Neural cell (in vitro differentiated cells): ENCODE results near the gene MYPOP. TPM values are rescaled to one million over a fixed set of nuclear protein-coding genes. Genes with fewer than 3 reads are reported as not detected.

ENCODE experiments used
- H2AFZ ChIP-seq: fragments of 200-600, 300-800 bp; sonication (generic), shearing (Covaris generic); 2 replicates; pipeline ENCODE4 v1.6.0; 2014; ENCODE audit warnings: low read depth, mild to moderate bottlenecking, antibody characterized with exemption, low read length, moderate library complexity
- H3F3A ChIP-seq: fragments of 200-600 bp; shearing (Covaris generic); 2 replicates; pipeline ENCODE4 v1.6.1; 2016; ENCODE audit warnings: mild to moderate bottlenecking, moderate library complexity, mixed read lengths, antibody characterized with exemption, low read length; ENCODE audit not compliant: insufficient read depth, poor library complexity, severe bottlenecking
- H3K27ac ChIP-seq: fragments of 200-600, 300-800 bp; sonication (generic), shearing (Covaris generic); 2 replicates; pipeline ENCODE4 v1.5.1; 2014; ENCODE audit warnings: mild to moderate bottlenecking, low read length, moderate library complexity
- H3K27me3 ChIP-seq: fragments of 300-800, 200-600 bp; sonication (generic), shearing (Covaris generic); 2 replicates; pipeline ENCODE4 v1.6.0; 2014; ENCODE audit warnings: mild to moderate bottlenecking, low read depth, low read length, moderate library complexity; ENCODE audit not compliant: insufficient read depth
- H3K36me3 ChIP-seq: fragments of 300-800, 200-600 bp; sonication (generic), shearing (Covaris generic); 2 replicates; pipeline ENCODE4 v1.5.1; 2014; ENCODE audit warnings: mild to moderate bottlenecking, antibody characterized with exemption, low read length, moderate library complexity; ENCODE audit not compliant: insufficient read depth
- H3K4me2 ChIP-seq: fragments of 300-800, 200-600 bp; sonication (generic), shearing (Covaris generic); 2 replicates; pipeline ENCODE4 v1.6.0; 2014; ENCODE audit warnings: mild to moderate bottlenecking, low read length
- H3K4me3 ChIP-seq: fragments of 300-800, 200-600 bp; sonication (generic), shearing (Covaris generic); 2 replicates; pipeline ENCODE4 v1.5.1; 2014; ENCODE audit warnings: mild to moderate bottlenecking, low read length, moderate library complexity
- H3K79me2 ChIP-seq: fragments of 200-600 bp; shearing (Covaris generic); replicated peaks from 2 replicates; pipeline ENCODE4 v1.6.0; 2014; ENCODE audit warnings: mild to moderate bottlenecking, low read length, moderate library complexity; ENCODE audit not compliant: insufficient read depth
- H3K9ac ChIP-seq: fragments of 300-800, 200-600 bp; sonication (generic), shearing (Covaris generic); 2 replicates; pipeline ENCODE4 v1.6.1; 2016; ENCODE audit warnings: mild to moderate bottlenecking, low read length, mixed read lengths
- H3K9me2 ChIP-seq: fragments of 200-600 bp; shearing (Covaris generic); 2 replicates; pipeline ENCODE4 v1.6.1; 2016; ENCODE audit warnings: mild to moderate bottlenecking, low read length, mixed read lengths; ENCODE audit not compliant: insufficient read depth
- H3K9me3 ChIP-seq: fragments of 200-600, 300-800 bp; sonication (generic), shearing (Covaris generic); 2 replicates; pipeline ENCODE4 v1.6.1; 2016; ENCODE audit warnings: mild to moderate bottlenecking, mixed run types, low read length, moderate library complexity, mixed read lengths
- H4K20me1 ChIP-seq: fragments of 200-600 bp; shearing (Covaris generic); 2 replicates; pipeline ENCODE4 v1.6.1; 2016; ENCODE audit warnings: mild to moderate bottlenecking, mixed run types; ENCODE audit not compliant: insufficient read depth
- EP300 ChIP-seq: fragments of 450-650 bp; conservative IDR thresholded peaks from 2 replicates; pipeline ENCODE4 v1.6.1; 2014; ENCODE audit warnings: antibody characterized with exemption, mild to moderate bottlenecking, moderate library complexity; ENCODE audit not compliant: poor library complexity, severe bottlenecking
- EZH2 ChIP-seq: fragments of 200-600, 300-800 bp; shearing (Covaris generic), sonication (generic); IDR thresholded peaks from 2 replicates; pipeline ENCODE4 v1.6.1; 2014; ENCODE audit warnings: antibody characterized with exemption, low read length, borderline replicate concordance, mild to moderate bottlenecking; ENCODE audit not compliant: insufficient read depth, poor library complexity, severe bottlenecking
- MXI1 ChIP-seq: fragments of 450-650 bp; conservative IDR thresholded peaks from 2 replicates; pipeline ENCODE4 v1.6.1; 2014; ENCODE audit warnings: antibody characterized with exemption, mild to moderate bottlenecking; ENCODE audit not compliant: poor library complexity, severe bottlenecking
- POLR2AphosphoS5 ChIP-seq: IDR thresholded peaks from 2 replicates; pipeline ENCODE4 v1.6.1; 2012
- RAD21 ChIP-seq: fragments of 450-650 bp; conservative IDR thresholded peaks from 2 replicates; pipeline ENCODE4 v1.6.1; 2014; ENCODE audit warnings: antibody characterized with exemption, mild to moderate bottlenecking, moderate library complexity
- SMC3 ChIP-seq: fragments of 450-650 bp; conservative IDR thresholded peaks from 2 replicates; pipeline ENCODE4 v1.6.1; 2014; ENCODE audit warnings: antibody characterized with exemption, mild to moderate bottlenecking, moderate library complexity; ENCODE audit not compliant: poor library complexity
- TAF1 ChIP-seq: IDR thresholded peaks from 2 replicates; pipeline ENCODE4 v1.6.1; 2012; ENCODE audit warnings: low read depth
- polyA plus RNA-seq: library from polyadenylated mRNA; depleted of rRNA; stranded (reverse); fragments of >200 nt; gene quantifications from 2 replicates; pipeline ENCODE4 v1.2.3, GENCODE V29; 2014
- TF ChIP-seq, protein P1 (sequence below): fragments of 450-650 bp; IDR thresholded peaks from 2 replicates; pipeline ENCODE4 v1.5.1; 2014; ENCODE audit warnings: antibody characterized with exemption, mild to moderate bottlenecking, moderate library complexity; ENCODE audit not compliant: poor library complexity, severe bottlenecking
- TF ChIP-seq, protein P2 (sequence below): IDR thresholded peaks from 2 replicates; pipeline ENCODE4 v1.6.1; 2012; ENCODE audit warnings: borderline replicate concordance

MYPOP gene
- polyA plus RNA-seq, 1 donor from 2014 or later = 0.90 TPM

DNA sequence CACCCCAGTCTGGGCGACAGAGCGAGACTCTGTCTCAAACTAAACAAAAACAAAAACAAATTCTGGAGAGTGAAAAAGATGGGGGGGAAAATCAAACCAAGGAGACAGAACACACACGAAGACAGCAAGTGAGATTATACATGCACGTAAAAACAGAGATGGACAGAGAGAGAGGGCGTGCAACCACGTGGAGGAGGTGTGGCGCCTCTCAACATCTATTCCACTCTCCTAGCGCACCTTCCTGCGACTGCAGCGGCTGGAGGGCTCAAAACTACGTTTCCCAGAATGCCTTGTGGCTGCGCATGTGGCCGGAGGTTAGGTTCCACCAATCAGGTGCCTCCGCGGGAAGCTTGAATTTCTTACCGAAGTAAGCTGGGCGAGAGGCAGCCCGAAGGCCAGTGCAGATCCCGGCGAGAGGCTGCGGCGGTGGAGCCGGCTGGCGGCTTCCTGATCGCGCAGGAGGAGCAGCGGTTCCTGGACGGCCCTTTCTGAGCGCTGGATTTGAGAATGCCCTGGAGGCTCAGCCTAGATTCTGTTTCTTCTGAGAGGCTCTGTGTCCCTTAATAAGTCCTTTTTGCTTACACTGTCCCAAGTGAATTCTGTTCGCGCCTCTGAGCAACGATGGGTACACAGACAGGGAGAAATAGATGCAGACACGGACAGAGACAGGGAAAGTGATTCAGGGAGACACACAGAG lies 25.3 kb upstream of the MYPOP start:
- Histone ChIP-seq H3K79me2 (no peaks in the 10 kb centered on the region), H3K36me3 (no peaks in the 10 kb centered on the region), H3K9me3 (no peaks in the 10 kb centered on the region), H3K9me2 (no peaks in the 10 kb centered on the region), H3K4me2 (no peak overlapping the region), H3K9ac (no peak overlapping the region), H3K27ac (no peak overlapping the region), H3K4me3 (peak overlapping the region; percentile 16), H3F3A (no peaks in the 10 kb centered on the region), H3K27me3 (no peaks in the 10 kb centered on the region), H2AFZ (no peak overlapping the region), H4K20me1 (no peaks in the 10 kb centered on the region)
- TF ChIP-seq EP300 = no peak
- TF ChIP-seq RAD21 = peak; percentile 61
- peak; percentile 77 for TF ChIP-seq POLR2AphosphoS5
- peak; percentile 98 for TF ChIP-seq MXI1
- TF ChIP-seq SMC3 = peak; percentile 67
- TF ChIP-seq, protein P1, sequence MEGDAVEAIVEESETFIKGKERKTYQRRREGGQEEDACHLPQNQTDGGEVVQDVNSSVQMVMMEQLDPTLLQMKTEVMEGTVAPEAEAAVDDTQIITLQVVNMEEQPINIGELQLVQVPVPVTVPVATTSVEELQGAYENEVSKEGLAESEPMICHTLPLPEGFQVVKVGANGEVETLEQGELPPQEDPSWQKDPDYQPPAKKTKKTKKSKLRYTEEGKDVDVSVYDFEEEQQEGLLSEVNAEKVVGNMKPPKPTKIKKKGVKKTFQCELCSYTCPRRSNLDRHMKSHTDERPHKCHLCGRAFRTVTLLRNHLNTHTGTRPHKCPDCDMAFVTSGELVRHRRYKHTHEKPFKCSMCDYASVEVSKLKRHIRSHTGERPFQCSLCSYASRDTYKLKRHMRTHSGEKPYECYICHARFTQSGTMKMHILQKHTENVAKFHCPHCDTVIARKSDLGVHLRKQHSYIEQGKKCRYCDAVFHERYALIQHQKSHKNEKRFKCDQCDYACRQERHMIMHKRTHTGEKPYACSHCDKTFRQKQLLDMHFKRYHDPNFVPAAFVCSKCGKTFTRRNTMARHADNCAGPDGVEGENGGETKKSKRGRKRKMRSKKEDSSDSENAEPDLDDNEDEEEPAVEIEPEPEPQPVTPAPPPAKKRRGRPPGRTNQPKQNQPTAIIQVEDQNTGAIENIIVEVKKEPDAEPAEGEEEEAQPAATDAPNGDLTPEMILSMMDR = peak; percentile 61

DNA sequence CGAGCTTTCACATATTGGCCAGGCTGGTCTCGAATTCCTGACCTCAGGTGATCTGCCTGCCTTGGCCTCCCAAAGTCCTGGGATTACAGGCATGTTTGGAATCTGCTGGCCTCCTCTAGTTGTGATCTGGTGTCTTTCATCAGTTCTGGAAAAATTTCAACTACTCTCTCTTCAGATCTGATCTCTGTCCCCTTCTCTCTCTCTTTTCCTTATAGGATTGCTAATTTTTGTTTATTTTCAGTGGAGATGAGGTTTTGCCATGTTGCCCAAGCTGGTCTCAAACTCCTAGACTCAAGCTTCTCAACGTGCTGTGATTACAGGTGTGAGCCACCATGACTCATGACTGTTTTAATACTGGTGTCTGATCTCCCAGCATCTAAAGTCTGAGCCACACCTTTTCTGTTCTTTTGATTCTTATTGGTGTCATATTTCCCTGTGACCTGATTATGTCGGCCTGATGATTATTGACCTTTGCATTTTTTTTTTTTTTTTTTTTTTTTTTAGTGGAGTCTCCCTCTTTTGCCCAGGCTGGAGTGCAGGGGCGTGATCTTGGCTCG lies 22.6 kb upstream of the MYPOP start:
- H3K9ac ChIP-seq = no peak overlapping the region
- H3K79me2 ChIP-seq = no peaks in the 10 kb centered on the region
- no peak overlapping the region for H3K4me3 ChIP-seq
- no peak overlapping the region for H2AFZ ChIP-seq
- H3K27ac ChIP-seq = no peak overlapping the region
- H3K27me3 ChIP-seq = no peaks in the 10 kb centered on the region
- no peaks in the 10 kb centered on the region for H3K9me3 ChIP-seq
- H3K9me2 ChIP-seq = no peaks in the 10 kb centered on the region
- TF ChIP-seq TAF1 (no peak), EP300 (no peak), POLR2AphosphoS5 (peak; percentile 7), EZH2 (no peak)
- TF ChIP-seq, protein P1 = no peak
- H4K20me1 ChIP-seq = no peaks in the 10 kb centered on the region
- H3K4me2 ChIP-seq = no peak overlapping the region
- H3F3A ChIP-seq = no peaks in the 10 kb centered on the region
- no peaks in the 10 kb centered on the region for H3K36me3 ChIP-seq

DNA sequence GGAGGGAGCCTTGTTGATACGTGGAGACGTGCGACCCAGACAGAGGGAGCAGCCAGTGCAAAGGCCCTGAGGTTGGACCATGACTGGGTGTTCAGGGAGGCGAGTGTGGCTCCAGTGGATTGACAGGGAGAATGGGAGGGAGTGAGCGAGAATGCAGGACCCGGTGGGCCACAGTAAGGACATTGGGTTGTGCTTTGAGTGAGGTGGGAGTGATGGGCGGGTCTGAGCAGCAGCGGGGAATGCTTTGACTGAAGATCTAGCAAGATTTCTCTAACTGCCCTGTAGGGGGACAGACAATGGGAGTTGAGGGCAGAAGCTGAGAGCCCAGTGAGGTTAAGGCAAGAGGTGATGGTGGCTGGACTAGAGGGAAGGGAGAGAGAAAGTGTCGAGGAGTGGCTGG lies 19.9 kb upstream of the MYPOP start:
- no peaks in the 10 kb centered on the region for H3K9me3 ChIP-seq
- no peaks in the 10 kb centered on the region for H3K9me2 ChIP-seq
- no peak overlapping the region for H3K27ac ChIP-seq
- no peak overlapping the region for H3K4me3 ChIP-seq
- no peaks in the 10 kb centered on the region for H4K20me1 ChIP-seq
- H3K79me2 ChIP-seq = no peaks in the 10 kb centered on the region
- TF ChIP-seq EP300 (no peak), TAF1 (no peak), RAD21 (no peak), MXI1 (no peak), EZH2 (no peak), POLR2AphosphoS5 (no peak), SMC3 (no peak)
- TF ChIP-seq, protein P2, sequence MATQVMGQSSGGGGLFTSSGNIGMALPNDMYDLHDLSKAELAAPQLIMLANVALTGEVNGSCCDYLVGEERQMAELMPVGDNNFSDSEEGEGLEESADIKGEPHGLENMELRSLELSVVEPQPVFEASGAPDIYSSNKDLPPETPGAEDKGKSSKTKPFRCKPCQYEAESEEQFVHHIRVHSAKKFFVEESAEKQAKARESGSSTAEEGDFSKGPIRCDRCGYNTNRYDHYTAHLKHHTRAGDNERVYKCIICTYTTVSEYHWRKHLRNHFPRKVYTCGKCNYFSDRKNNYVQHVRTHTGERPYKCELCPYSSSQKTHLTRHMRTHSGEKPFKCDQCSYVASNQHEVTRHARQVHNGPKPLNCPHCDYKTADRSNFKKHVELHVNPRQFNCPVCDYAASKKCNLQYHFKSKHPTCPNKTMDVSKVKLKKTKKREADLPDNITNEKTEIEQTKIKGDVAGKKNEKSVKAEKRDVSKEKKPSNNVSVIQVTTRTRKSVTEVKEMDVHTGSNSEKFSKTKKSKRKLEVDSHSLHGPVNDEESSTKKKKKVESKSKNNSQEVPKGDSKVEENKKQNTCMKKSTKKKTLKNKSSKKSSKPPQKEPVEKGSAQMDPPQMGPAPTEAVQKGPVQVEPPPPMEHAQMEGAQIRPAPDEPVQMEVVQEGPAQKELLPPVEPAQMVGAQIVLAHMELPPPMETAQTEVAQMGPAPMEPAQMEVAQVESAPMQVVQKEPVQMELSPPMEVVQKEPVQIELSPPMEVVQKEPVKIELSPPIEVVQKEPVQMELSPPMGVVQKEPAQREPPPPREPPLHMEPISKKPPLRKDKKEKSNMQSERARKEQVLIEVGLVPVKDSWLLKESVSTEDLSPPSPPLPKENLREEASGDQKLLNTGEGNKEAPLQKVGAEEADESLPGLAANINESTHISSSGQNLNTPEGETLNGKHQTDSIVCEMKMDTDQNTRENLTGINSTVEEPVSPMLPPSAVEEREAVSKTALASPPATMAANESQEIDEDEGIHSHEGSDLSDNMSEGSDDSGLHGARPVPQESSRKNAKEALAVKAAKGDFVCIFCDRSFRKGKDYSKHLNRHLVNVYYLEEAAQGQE = no peak
- TF ChIP-seq, protein P1 = no peak
- no peaks in the 10 kb centered on the region for H3K36me3 ChIP-seq
- H3K4me2 ChIP-seq = no peak overlapping the region
- no peaks in the 10 kb centered on the region for H3K27me3 ChIP-seq
- H2AFZ ChIP-seq = no peak overlapping the region
- no peak overlapping the region for H3K9ac ChIP-seq
- no peaks in the 10 kb centered on the region for H3F3A ChIP-seq
